HepG2 (cell line): Measurements from ENCODE around the gene MAPK8. TPM values are rescaled to one million over a fixed set of nuclear protein-coding genes. Genes with fewer than 3 reads are reported as not detected.

Source experiments
- CEBPG ChIP-seq: IDR thresholded peaks from 2 replicates; pipeline ENCODE4 v1.6.1; 2016
- DMAP1 ChIP-seq: IDR thresholded peaks from 2 replicates; pipeline ENCODE4 v1.6.1; 2016
- DNMT1 ChIP-seq: sonication (generic); formaldehyde crosslinking; IDR thresholded peaks from 2 replicates; pipeline ENCODE4 v1.5.1; 2020; ENCODE audit warnings: mild to moderate bottlenecking, missing genetic modification reagents
- HOXA3 ChIP-seq: sonication (generic); formaldehyde crosslinking; IDR thresholded peaks from 2 replicates; pipeline ENCODE4 v1.5.0; 2020; ENCODE audit warnings: missing genetic modification reagents
- JARID2 ChIP-seq: sonication (generic); formaldehyde crosslinking; IDR thresholded peaks from 2 replicates; pipeline ENCODE4 v1.8.1; 2023; ENCODE audit warnings: missing genetic modification reagents, inconsistent platforms; ENCODE audit not compliant: insufficient replicate concordance
- NCOR1 ChIP-seq: fragments of 200-600 bp; sonication (generic); IDR thresholded peaks from 2 replicates; pipeline ENCODE4 v1.7.0; 2017; ENCODE audit warnings: antibody characterized with exemption, low read length, borderline replicate concordance
- RARG ChIP-seq: sonication (generic); formaldehyde crosslinking; IDR thresholded peaks from 2 replicates; pipeline ENCODE4 v1.4.0; 2020; ENCODE audit warnings: low read depth, mild to moderate bottlenecking, missing genetic modification reagents
- SIX1 ChIP-seq: sonication (generic); formaldehyde crosslinking; IDR thresholded peaks from 2 replicates; pipeline ENCODE4 v1.4.0; 2020; ENCODE audit warnings: missing genetic modification reagents, borderline replicate concordance
- SMAD3 ChIP-seq: sonication (generic); formaldehyde crosslinking; IDR thresholded peaks from 2 replicates; pipeline ENCODE4 v1.4.0; 2020; ENCODE audit warnings: missing genetic modification reagents
- SOX5 ChIP-seq: IDR thresholded peaks from 2 replicates; pipeline ENCODE4 v1.6.1; 2016; ENCODE audit warnings: borderline replicate concordance
- ZNF597 ChIP-seq: sonication (generic); formaldehyde crosslinking; IDR thresholded peaks from 2 replicates; pipeline ENCODE4 v1.5.0; 2020; ENCODE audit warnings: missing genetic modification reagents
- ZNF713 ChIP-seq: sonication (generic); formaldehyde crosslinking; IDR thresholded peaks from 2 replicates; pipeline ENCODE4 v1.4.0; 2020; ENCODE audit warnings: mild to moderate bottlenecking, missing genetic modification reagents
- polyA plus RNA-seq, 8 experiments: library from polyadenylated mRNA; depleted of rRNA in 3 of 8; stranded (reverse) in 7 of 8; unstranded in 1 of 8; fragments of >200 nt; fragmentation: Illumina TruSeq in 4 of 8; extraction: Trizol in 4 of 8; gene quantifications; 2 replicates each; pipeline versions ENCODE4 v1.2.1 to v1.2.3, GENCODE V29; 2011 to 2016; ENCODE audit warnings: low read depth in 4 of 8, missing spikeins in 1 of 8, mixed read lengths in 1 of 8; ENCODE audit not compliant: insufficient read depth in 1 of 8
- total RNA-seq, 5 experiments: library from RNA; depleted of rRNA; stranded (reverse); fragments of >200 nt; fragmentation: Illumina TruSeq; extraction: Trizol; gene quantifications; 2 replicates each; pipeline ENCODE4 v1.2.3, GENCODE V29; 2016; ENCODE audit warnings: low read depth in 1 of 5
- TF ChIP-seq, protein P1 (sequence below): sonication (generic); formaldehyde crosslinking; IDR thresholded peaks from 2 replicates; pipeline ENCODE4 v1.4.0; 2020; ENCODE audit warnings: missing genetic modification reagents
- TF ChIP-seq, protein P2 (sequence below), 2 experiments: sonication (generic) in 1 of 2; formaldehyde crosslinking in 1 of 2; IDR thresholded peaks; 2 replicates each; pipeline versions ENCODE4 v1.6.1 to v1.9.0; 2014 to 2022; ENCODE audit warnings: antibody characterized with exemption in 1 of 2, borderline replicate concordance in 1 of 2, inconsistent platforms in 1 of 2, low read depth in 1 of 2, missing genetic modification reagents in 1 of 2
- TF ChIP-seq, protein P3 (sequence below): sonication (generic); formaldehyde crosslinking; IDR thresholded peaks from 2 replicates; pipeline ENCODE4 v1.4.0; 2020; ENCODE audit warnings: mild to moderate bottlenecking, missing genetic modification reagents

Gene MAPK8
- total and polyA plus RNA-seq, 2 of the 13 experiments (the other 11 are each of a cell fraction or from before 2014, with no cell fraction given): 41.6 to 47.3 TPM

DNA sequence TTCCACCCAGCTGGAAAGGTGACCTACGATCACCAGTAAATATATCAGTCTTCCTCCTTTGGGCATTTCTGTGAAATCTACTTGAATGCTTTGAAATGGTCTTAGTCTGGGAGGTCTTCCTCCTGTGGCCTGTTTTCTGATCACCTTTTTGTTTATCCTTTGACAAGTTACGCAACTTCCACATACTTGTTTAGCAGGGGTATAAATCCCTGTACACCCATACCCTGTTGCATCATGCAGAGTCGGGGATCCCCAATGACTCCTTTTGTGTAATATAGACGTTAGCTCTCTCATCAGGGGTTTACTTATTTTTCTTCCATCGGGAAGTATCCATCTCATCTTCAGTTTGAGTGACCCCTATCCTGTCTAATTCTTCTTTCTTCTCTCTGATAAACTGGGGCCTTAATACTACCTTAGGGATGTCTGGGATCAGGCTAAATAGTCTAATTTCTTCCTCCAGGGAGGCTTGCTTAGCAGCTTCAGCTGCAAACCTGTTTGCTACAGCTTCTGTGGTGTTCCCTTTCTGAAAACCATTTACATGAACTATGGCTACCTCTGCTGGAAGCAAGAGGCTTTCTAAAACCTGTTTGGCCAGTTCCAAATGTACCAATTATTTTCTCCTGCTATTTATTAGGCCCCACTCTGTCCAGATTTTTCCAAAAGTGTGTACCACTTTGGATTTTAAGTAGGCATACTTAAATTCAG, 25.8 kb downstream of the MAPK8 start (continued):
- TF ChIP-seq, protein P1, sequence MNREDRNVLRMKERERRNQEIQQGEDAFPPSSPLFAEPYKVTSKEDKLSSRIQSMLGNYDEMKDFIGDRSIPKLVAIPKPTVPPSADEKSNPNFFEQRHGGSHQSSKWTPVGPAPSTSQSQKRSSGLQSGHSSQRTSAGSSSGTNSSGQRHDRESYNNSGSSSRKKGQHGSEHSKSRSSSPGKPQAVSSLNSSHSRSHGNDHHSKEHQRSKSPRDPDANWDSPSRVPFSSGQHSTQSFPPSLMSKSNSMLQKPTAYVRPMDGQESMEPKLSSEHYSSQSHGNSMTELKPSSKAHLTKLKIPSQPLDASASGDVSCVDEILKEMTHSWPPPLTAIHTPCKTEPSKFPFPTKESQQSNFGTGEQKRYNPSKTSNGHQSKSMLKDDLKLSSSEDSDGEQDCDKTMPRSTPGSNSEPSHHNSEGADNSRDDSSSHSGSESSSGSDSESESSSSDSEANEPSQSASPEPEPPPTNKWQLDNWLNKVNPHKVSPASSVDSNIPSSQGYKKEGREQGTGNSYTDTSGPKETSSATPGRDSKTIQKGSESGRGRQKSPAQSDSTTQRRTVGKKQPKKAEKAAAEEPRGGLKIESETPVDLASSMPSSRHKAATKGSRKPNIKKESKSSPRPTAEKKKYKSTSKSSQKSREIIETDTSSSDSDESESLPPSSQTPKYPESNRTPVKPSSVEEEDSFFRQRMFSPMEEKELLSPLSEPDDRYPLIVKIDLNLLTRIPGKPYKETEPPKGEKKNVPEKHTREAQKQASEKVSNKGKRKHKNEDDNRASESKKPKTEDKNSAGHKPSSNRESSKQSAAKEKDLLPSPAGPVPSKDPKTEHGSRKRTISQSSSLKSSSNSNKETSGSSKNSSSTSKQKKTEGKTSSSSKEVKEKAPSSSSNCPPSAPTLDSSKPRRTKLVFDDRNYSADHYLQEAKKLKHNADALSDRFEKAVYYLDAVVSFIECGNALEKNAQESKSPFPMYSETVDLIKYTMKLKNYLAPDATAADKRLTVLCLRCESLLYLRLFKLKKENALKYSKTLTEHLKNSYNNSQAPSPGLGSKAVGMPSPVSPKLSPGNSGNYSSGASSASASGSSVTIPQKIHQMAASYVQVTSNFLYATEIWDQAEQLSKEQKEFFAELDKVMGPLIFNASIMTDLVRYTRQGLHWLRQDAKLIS (CRISPR knock-in tag): no peak
- TF ChIP-seq HOXA3 (CRISPR knock-in tag) (no peak), ZNF713 (CRISPR knock-in tag) (no peak), JARID2 (CRISPR knock-in tag) (no peak), SIX1 (no peak), RARG (no peak), DNMT1 (CRISPR knock-in tag) (no peak), SOX5 (no peak), NCOR1 (no peak), DMAP1 (no peak), SMAD3 (CRISPR knock-in tag) (no peak), ZNF597 (no peak), CEBPG (CRISPR knock-in tag) (peak; percentile 69)
- TF ChIP-seq, protein P2, sequence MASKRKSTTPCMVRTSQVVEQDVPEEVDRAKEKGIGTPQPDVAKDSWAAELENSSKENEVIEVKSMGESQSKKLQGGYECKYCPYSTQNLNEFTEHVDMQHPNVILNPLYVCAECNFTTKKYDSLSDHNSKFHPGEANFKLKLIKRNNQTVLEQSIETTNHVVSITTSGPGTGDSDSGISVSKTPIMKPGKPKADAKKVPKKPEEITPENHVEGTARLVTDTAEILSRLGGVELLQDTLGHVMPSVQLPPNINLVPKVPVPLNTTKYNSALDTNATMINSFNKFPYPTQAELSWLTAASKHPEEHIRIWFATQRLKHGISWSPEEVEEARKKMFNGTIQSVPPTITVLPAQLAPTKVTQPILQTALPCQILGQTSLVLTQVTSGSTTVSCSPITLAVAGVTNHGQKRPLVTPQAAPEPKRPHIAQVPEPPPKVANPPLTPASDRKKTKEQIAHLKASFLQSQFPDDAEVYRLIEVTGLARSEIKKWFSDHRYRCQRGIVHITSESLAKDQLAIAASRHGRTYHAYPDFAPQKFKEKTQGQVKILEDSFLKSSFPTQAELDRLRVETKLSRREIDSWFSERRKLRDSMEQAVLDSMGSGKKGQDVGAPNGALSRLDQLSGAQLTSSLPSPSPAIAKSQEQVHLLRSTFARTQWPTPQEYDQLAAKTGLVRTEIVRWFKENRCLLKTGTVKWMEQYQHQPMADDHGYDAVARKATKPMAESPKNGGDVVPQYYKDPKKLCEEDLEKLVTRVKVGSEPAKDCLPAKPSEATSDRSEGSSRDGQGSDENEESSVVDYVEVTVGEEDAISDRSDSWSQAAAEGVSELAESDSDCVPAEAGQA (IDR thresholded peaks at IDR 0.05; ENCODE audit: low read depth): no peak
- TF ChIP-seq, protein P2 (CRISPR knock-in tag; IDR thresholded peaks at IDR 0.05; ENCODE audit: borderline replicate concordance): no peak
- TF ChIP-seq, protein P3, sequence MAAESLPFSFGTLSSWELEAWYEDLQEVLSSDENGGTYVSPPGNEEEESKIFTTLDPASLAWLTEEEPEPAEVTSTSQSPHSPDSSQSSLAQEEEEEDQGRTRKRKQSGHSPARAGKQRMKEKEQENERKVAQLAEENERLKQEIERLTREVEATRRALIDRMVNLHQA: no peak
